ENCODE data around the gene PAK6.

PAK6 gene

DNA sequence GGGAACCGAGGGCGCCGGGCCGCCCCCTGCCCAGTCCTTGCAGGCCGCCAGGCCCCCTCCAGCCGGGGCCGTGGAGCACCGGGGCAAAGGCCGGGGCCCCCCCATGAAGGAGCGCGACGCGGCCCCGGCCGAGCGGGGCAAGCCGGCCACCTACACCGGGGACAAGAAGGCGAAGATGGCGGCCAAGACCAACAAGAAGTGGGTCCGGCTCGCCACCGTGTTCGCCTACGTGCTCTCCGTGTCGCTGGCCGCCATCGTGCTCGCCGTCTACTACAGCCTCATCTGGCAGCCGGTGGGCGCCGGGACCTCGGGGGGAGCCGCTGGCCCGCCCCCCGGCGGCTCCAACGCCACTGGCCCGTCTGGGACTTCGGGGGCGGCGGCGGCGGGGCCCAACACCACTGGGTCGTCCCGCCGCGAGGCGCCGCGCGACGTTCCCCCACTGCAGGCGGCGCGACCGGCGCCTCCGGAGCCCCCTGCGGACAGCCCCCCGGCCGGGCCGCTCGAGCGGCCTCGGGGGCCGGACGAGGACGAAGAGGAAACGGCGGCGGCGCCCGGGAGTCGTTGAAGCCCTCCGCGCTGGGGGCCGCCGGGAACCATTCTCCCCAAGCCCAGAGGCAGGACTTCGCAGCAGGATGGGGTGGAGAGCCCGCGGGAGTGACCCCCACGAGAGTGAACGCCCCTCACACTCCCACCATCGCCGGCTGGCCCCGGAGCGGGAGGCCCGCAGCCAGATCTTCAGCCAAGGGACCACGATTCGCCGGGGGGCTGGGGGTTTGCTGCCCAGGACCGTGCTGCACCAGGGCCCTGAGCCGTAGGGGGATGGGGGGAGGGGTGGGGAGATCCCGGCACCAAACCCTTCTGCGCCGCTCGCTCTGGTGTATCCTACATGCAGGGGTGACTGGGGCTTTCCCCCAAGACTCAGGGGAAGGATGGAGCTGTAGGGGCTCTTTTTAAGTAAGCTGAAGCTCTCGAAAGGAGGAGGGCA lies 85.4 kb downstream of the PAK6 start:
- peaks cover 5% of the 10 kb centered on the region; the same call in 1 of the 2 replicates for H3K36me3 ChIP-seq
- TF ChIP-seq, protein P1, sequence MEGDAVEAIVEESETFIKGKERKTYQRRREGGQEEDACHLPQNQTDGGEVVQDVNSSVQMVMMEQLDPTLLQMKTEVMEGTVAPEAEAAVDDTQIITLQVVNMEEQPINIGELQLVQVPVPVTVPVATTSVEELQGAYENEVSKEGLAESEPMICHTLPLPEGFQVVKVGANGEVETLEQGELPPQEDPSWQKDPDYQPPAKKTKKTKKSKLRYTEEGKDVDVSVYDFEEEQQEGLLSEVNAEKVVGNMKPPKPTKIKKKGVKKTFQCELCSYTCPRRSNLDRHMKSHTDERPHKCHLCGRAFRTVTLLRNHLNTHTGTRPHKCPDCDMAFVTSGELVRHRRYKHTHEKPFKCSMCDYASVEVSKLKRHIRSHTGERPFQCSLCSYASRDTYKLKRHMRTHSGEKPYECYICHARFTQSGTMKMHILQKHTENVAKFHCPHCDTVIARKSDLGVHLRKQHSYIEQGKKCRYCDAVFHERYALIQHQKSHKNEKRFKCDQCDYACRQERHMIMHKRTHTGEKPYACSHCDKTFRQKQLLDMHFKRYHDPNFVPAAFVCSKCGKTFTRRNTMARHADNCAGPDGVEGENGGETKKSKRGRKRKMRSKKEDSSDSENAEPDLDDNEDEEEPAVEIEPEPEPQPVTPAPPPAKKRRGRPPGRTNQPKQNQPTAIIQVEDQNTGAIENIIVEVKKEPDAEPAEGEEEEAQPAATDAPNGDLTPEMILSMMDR (IDR thresholded peaks at IDR 0.05; ENCODE audit: low read depth, low read length), result no peak

DNA sequence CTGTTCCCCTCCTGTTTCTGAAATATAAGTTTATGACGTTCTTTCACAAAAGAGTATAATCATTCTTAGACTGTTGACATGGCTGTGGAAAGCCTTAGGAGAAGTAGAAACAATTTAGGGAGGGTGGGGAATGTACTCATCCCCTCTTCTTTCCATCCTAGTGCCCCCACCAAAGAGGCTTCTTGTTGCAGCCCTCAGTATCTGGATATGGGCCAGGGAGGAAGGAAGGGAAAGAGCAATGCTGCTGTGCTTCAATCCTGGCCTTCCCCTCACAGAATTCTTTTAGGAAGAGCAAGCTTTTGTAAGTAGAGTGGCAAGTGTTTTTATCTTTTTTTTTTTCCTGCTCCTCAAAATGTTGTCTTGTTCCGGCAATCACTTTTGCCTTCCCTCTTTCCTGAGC lies 86.3 kb downstream of the PAK6 start:
- H3K4me1 ChIP-seq, result peaks cover 6% of the 10 kb centered on the region
- no peaks in the 10 kb centered on the region for H3K9me3 ChIP-seq
- TF ChIP-seq, protein P1 (IDR thresholded peaks at IDR 0.05; ENCODE audit: low read depth, low read length), result no peak
- H3K27me3 ChIP-seq, result no peaks in the 10 kb centered on the region
- no peak for DNase-seq
- H3K4me3 ChIP-seq (ENCODE audit: low read depth, low read length), result peak overlapping the region; percentile 67
- peaks cover 5% of the 10 kb centered on the region; the same call in 1 of the 2 replicates for H3K36me3 ChIP-seq

More for the DNA sequence above, 85.4 kb downstream of the PAK6 start:
- Histone ChIP-seq H3K27me3 (no peaks in the 10 kb centered on the region), H3K4me3 (ENCODE audit: low read depth, low read length) (peak overlapping the region; percentile 67), H3K9me3 (no peaks in the 10 kb centered on the region), H3K4me1 (peaks cover 6% of the 10 kb centered on the region)
- peak; percentile 46 for DNase-seq

GRCh38 chr15:40325700-40326099 lies 86.8 kb downstream of the PAK6 start:
- no peak for DNase-seq
- Histone ChIP-seq H3K36me3 (peaks cover 5% of the 10 kb centered on the region; the same call in 1 of the 2 replicates), H3K27me3 (no peaks in the 10 kb centered on the region), H3K4me1 (peaks cover 6% of the 10 kb centered on the region), H3K9me3 (no peaks in the 10 kb centered on the region), H3K4me3 (ENCODE audit: low read depth, low read length) (no peak overlapping the region; the same call in 1 of the 2 replicates)
- TF ChIP-seq, protein P1 (IDR thresholded peaks at IDR 0.05; ENCODE audit: low read depth, low read length), result no peak
